ENCODE results near the gene TARDBP.

DNA sequence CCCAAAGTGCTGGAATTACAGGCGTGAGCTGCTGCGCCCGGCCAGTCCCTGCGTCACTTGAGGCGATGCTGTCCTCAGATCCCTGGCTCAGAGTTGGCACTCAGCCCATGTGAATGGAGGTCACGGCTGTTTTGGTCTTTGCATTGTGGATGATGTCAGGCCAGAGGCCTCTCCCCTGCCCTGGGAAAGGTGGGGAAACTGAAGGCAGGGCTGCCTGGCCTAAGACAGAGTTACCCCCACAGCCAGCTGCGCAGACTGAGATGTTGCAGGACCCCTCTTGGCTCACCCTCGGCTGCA is 33.8 kb downstream of the TARDBP start:
- TF ChIP-seq, protein P1, sequence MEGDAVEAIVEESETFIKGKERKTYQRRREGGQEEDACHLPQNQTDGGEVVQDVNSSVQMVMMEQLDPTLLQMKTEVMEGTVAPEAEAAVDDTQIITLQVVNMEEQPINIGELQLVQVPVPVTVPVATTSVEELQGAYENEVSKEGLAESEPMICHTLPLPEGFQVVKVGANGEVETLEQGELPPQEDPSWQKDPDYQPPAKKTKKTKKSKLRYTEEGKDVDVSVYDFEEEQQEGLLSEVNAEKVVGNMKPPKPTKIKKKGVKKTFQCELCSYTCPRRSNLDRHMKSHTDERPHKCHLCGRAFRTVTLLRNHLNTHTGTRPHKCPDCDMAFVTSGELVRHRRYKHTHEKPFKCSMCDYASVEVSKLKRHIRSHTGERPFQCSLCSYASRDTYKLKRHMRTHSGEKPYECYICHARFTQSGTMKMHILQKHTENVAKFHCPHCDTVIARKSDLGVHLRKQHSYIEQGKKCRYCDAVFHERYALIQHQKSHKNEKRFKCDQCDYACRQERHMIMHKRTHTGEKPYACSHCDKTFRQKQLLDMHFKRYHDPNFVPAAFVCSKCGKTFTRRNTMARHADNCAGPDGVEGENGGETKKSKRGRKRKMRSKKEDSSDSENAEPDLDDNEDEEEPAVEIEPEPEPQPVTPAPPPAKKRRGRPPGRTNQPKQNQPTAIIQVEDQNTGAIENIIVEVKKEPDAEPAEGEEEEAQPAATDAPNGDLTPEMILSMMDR (IDR thresholded peaks at IDR 0.05), result no peak
- TF ChIP-seq ZFX (IDR thresholded peaks at IDR 0.05; ENCODE audit: borderline replicate concordance), result no peak

All from 22Rv1 (cell line).